Activated T-cell treated with anti-CD3 and anti-CD28 coated beads for 24 hours (primary cell): ENCODE measurements around the gene COQ8B.

Experiments
- DNase-seq: peaks from one replicate; pipeline ENCODE4 v3.0.0-alpha.2; 2020; ENCODE audit warnings: low read depth

COQ8B gene

DNA sequence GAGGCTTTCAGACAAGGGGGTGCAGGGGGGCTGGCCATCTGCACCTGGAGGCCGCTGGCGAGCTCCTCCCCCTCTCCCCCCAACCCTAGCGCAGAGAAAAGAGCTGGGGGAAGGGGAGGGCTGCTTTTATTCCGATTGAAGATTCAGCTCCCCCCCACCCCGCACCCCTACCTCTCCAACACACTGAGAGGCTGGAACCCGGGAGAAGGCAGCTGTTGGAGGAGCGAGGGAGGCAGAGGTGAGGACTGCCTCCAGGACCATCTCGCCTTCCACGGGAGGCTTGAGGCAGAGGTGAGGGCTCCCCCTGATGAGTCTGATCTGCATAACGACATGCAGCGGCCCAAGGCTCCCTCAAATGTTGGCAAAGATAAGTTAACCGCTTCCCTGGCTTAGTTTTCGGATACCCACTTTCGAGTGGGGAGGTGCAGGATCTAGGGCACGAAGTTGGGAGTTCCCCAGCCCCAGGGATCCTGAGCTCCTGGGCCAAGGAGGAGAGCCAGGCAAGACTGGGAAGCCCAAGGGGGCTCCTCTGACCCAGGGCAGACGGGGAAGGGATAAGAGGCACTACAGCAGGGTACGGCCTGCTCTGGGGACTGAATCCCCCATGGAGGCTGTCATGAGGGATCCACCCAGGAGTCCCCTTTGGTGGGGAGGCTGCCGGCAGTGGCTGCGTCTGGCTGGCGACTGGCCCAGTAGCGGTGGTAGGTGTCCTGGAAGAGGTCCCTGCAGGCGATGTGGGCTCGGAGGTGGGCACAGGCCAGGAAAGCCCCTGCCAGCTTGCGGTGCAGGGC lies 25.1 kb downstream of the COQ8B start:
- DNase-seq, result no peak

DNA sequence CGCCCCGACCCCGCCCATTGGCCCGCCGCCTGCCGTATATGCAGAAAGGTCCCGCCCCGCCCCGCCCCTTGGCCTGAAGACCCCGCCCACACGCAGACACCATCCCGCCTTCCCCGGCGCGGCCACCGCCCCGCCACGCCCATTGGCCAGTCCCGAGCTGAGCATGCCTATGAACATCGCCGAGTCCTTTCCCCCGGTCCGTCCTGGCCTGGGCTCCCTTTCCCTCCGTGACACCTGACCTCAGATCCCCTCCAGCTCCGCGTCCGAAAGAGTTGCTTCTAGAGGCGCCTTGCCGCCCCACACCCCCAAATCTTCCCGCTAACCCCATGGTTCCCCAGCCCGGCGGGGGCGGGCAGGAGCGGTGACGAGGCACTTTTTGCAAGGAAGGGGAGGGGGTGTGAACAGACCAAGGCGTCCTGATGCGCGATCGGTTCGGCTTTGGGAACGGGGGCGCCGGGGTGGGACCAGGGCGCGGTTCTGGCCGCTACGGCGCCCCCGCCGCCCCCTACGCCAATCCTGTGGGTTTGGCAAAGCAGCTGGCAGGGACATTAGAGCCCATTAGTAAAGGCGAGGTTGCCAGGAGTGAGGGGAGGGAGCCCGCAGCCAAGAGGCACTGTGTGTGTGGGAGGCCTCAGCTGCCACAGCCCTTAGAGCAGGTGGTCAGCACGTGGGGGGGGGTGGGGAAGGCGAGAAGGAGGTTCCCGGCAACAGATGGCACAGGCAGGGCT lies 25.8 kb downstream of the COQ8B start:
- peak; percentile 84 for DNase-seq

DNA sequence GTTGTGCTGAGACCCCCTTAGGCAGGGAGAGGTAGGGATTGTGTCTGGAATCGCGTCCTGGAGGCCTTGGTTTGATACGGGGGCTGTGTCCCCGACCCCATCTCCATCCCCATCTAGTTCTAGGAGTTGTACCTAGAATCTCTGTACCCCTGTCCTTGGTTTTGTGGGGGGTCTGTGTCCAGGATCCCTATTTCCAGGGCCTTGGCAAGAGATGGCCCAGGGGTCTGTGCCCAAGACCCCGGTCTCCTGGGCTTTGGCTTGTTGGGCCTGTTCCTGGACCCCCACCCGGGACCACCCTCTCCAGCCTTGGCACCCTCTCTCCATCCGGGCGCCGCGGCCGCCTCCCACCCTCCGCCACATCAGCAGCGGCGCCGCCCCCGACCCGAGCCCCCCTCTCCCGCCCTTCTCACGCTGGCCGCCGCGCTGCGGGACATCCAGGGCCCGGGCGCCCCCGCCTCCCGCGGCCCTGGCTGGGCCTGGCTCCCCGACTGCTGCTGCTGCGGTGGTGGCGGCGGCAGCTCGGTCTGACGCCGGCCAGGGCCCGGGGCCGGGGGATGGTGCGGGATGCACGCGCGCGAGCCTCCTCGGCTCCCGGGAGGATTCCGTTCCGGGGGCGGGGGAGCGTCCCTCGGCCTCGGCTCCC lies 26.5 kb downstream of the COQ8B start, which contains the start of gene NUMBL:
Gene NUMBL, minus strand, starts transcription at position 602 of the 643 bp plus-strand sequence. Its CDS starts 168 bp downstream, at position 434.
- no peak for DNase-seq

DNA sequence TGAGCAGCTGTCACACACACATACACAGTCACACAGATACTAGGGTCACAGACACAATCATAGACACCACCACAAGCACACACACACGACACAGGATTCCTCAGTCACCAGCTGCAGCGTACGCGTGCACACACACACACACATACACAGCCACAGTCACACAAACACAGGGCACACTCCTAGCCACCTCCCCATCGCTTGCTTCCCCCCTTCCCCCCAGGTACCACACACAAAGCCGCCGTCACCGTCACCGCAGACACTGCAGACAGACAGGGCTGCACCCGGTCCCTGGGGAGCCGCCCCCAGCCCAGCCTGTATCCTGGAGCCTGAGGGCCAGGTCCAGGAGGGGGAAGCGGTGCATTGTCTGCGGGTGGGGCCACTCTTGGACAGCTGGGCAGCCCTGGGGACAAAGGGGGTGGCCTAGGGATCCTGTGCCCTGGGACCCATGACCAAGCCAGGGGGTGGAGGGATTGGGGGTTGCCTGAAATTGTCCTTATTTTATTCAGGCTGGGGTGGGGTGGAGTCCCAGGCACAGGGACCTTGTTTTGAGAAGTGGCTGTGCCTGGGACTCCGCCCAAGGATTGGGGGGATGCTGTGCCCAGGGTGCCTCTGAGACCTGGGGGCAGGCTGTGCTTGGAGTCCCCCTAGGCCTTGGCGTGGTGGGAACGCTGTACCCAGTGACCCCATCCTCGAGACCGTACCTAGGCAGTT lies 27.2 kb downstream of the COQ8B start:
- no peak for DNase-seq

DNA sequence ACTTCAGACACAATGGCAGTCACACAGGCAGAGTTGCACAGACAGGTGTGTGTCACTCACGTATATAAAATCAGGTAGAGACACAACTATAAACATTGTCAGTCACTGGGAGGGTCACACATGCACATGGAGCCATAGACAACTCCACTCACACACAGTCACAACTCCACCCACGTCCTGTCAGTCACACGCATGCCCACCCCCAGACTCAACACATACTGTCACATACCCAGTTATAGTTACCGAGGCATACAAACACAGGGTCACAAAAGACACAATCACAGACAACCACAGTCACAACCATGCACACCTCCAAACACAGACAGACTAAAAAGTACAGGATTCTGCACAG lies 27.7 kb downstream of the COQ8B start:
- no peak for DNase-seq

DNA sequence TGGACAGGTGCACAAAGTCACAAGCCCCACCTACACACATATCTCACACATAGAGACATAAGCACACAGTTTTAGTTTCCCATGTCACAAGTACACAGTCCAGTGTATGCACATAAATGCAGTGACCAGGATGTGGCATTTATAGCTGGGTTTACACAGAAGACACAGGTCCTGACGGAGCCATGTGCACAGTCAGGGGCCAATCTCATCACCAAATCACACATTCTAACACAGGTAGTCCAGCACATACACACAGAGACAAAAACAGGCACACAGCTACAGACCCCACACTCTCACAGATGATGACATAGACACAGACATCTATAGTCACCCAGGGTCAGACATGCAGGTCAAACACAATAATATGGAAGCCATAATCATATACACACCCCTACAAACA lies 28.4 kb downstream of the COQ8B start:
- no peak for DNase-seq

DNA sequence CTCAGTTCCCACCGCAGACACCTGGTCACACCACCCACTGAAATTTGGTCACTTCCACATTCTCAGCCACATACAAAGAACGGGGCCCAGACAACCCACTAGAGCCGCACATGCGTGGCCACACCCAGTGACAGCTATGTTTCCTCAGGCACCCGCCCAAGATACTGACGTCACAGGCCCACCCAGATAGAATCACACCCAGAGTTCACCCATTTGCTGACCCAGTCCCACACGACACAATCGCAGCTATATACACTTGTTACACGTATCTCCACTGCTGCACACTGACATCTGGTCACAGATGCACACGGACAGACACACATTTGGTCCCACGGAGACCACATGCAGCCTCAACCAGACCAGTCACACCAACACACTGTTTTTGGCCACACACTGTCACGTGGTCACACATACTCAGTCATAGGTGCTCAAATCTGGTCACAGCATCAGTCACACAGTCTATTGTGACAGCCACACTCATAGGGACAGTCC lies 29.1 kb downstream of the COQ8B start:
- no peak for DNase-seq

DNA sequence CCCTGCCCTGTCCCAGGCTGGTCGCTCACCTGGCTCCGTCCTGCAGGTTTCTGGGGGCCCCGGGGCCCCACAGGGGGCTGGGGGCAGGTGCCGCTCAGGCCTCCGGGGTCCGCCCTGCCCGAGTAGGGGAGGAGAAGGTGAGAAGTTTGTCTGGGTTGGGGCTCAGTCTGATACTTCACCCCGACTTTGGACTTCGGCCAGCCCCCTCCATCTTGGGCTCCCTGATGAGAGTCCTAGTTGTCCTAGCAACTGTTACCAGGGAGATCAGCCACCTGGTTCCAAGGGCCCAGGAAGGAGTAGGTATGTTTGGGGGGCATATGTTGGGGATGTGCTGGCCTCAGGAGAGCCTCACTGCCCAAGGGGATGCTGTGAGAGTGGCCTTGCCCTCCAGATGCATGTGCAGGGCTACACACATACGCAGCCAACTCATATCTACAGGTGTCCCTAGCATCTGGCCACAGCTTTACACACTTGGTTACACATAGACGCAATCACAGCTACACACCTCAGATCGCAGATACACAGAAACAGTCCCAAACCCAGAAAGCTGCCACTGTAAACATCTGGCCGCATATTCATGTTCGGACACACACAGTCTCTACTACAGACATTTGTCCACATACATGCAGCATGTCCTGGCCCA lies 29.7 kb downstream of the COQ8B start:
- DNase-seq, result no peak

DNA sequence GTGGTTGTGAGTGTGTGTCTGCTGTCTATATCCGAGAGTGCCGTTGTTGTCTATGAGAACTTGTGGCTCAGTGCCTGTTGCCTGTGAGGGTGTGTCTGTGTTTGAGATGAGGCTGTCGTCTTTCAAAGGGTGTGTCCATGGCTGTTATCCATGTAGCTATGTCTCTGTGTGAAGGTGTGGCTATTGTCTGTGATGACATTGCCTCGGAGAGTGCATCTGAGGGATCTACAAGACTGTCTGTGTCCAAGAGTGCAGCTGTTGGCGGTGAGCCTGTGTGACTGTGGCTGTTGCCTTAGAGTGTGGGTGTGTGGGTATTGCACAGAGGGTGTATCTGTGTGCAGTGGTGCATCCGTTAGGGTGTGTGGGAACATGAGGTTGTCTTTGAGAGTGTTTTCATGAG lies 31.1 kb downstream of the COQ8B start:
- no peak for DNase-seq

DNA sequence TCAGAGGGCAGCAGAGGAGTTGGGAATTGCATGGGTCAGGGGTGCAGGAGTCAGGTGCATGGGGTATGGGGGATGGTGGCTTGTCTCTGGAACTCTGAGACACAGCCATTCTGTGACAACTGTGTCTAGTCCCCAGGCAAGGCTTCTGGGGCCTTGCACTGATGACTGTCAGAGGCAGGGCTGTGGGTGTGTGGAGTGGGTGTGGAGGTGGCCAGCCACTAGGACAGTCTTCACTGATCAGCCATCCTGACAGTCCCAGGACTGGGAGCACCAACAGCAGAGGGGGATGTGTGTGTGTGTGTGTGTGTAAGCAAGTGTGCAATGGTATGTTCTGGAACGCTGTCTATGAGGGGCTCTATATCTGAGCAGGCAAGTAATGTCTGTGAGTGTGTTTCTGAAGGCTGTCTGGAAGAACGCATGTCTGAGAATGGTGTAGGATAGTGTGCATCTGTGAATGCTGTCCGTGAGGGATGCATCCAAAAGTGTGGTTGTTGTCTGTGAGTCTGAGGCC lies 31.6 kb downstream of the COQ8B start:
- no peak for DNase-seq

DNA sequence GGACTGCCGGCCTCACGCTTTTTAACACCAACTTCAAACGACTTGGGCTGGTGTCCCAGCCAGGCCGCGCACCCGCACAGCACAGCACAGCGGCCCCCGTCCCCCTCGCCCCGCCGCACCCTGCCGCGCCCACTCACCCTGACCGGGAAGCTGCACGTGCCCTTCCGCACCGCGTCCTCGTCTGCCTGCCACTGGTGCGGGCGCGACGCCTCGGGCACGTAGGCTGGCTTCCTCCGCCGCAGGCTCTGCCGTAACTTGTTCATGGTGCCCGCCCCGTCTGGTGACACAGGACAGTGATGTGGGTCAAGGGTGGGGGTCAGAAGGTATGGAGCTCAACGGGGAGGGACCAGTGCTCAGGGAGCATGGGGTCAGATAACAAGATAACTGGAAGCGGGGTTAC lies 32.4 kb downstream of the COQ8B start:
- no peak for DNase-seq

DNA sequence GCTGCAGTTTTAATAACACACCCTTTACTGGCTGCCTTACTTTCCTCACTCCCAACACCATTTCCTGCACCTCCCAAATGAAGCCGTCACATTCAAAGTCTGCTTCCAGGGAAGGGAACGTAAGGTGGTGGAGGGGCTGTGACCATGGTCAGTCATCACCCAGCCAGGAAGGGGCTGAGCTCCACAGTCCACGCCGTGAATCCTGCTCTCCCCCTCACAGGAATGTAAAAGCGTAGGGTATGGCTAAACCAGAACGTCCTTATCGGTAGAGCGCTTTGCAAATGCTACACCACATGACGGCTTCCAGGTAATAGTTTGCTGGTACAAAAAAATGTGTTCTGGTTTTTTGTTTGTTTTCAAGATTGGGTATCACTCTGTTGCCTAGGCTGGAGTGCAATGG lies 33.2 kb downstream of the COQ8B start:
- DNase-seq, result no peak

DNA sequence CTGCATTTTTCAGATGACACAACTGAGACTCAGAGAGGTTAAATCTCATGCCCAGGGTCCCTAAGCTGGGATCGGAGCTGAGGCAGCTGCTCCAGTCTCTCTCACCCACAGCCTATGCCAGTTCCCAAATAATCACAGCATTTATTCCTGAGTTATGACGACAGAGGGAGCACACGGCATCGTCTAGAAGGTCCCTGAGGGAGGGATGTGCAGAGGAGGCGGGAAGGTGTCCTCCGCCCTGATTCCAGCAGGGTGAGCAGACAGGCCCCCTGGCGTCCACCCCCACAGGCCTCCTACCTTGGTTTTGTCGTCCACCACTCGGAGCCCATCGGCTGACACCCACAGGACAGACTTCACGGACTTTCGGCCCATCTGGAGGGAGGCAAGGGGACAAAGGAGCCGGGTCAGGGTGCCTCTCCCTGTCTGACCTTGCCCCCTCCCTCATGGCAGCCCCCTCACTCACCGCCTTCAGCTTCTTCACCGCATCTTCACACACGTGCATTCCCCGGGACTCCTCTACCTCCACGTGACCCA lies 34.2 kb downstream of the COQ8B start:
- no peak for DNase-seq

DNA sequence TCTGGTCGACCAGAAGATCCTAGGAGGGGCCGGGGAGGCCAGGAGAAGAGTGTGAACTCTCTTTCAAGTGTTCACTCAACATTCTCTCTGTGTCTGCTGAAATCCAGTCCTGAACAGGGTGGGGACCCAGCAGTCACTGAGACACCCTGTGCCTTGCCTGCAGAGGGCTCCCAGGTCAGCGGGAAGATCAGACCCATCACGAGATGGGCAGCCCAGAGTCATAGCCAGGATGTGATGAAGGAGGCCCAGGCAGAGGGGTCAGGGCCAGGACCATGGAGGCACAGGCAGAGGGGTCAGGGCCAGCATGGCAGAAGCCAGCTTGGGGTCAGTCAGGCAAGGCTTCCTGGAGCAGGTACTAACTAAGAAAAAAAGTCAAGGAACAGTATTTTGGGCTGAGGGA lies 35.6 kb downstream of the COQ8B start:
- no peak for DNase-seq

DNA sequence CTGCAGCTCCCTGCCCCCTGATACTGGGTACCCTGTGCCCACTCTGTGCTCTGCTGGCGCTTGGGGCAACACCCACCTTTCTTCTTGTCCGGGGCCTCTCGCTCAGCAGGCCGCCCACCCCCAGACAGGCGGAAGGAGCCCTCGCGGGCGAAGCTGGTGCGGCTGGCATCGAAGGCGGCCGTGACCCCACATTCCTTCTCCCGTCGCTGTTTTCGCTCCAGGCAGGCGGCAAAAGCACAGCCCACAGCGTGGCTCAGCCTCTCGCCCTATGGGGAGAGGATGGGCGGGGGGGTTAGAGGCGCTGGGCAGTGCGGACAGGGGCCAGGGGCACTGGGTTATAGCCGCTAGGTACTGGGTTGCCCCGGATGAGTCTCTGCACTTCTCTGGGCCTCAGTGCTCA lies 39.5 kb downstream of the COQ8B start:
- DNase-seq, result no peak

DNA sequence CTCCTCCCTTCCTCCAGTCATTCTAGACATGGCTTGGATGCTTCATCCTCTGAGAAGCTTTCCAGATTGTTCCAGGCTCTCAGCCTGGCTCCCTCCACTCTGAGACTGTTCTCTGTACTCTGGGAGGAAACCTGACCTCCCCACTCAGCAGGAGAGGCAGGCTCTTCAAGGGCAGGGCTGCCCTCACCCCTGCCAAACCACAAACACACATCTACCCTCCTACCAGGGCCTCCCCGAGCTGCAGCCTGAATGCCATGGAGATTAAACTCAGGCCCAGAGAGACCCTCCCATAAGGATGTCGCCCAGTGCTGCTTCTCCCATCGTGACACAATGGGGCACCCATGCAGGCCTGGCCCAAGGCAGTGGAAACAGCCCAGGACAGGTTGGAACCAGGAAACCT lies 42.4 kb downstream of the COQ8B start:
- no peak for DNase-seq

DNA sequence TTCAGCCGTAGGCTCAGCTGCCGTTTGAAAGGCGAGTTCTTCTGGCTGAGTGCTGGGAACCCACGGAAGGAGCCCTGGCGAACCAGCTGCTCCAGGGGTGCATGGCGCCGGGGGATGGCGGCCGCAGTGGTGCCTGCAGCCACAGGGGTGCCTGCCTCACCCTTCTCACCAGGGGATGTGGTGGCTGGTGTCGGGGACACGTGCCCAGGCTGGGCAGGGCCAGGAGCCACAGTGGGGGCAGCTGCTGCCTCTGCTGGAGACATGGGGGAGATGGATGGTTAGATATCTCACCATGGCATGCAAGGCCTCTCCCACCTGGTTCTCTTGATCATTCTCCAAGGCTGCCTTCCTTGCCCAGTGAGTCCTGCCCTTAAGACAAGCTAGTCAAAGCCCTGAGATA lies 43.3 kb downstream of the COQ8B start:
- no peak for DNase-seq

DNA sequence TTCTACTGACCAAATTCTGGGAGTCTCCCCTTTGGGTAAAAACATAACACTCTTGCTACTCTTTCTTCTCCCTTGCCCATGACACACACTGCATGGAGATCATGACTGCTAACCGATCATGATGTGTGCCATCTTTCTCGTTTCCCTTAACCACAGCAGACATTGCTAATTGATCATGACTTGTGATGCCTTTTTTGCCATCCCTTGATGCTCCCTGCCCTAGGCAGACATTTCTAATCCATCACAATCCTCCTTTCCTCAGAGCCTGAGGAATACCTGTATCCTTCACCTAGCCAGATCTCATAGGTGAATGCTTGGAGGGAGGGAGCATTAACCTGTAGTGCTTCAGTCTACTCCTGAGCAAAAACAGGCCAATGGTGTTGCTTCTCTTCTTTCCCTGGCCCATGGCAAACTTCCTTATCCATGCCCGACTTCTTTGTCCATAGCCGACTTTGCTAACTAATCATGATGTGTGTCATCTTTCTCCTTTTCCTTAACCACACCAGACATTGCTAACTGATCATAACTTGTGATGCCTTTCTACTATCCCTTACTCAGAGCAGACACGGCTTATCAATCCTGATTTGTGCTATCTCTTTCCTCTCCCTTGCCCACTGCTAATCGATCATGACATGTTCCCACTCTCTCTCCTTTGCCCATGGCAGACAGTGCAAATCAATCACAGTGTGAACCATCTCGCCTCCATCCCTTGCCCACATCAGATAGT lies 44.0 kb downstream of the COQ8B start:
- no peak for DNase-seq

DNA sequence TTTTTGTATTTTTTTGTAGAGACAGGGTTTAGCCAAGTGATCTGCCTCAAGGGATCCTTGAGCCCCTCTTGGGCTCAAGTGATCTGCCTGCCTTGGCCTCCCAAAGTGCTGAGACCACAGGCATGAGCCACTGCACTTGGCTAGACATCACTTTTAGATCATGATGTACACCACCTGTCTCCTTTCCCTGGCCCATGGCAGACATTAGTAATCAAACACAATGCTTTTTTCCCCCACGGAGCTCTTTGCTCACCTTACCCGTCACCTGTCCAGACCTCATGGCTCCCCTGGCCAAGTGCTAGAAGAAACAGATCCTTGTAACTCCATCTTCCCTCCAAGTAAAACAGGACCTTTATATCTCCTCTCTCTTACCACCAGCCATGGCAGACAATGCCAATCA lies 44.6 kb downstream of the COQ8B start:
- no peak for DNase-seq

DNA sequence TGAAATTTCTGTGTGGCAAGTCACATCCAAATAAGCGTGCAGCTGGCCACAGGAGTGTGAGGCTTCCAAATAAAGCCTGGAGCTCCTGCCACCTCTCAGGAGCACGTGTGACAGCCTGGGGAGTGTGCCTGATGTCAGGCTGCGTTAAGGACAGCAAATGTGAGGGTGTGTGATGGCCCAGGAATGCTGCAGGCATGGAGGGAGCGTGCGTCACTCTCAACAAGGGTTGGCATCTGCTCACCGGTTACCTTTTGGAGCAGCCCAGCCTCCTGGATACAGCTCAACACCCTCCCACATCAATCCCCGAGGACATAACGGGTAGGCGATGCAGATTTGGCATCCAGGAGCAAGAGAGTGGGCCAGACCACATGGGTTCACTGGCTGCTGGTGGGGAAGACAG lies 45.3 kb downstream of the COQ8B start:
- no peak for DNase-seq
